H9 (cell line): ENCODE data around the gene SH3GL2. TPM values are rescaled to one million over a fixed set of nuclear protein-coding genes. Genes with fewer than 3 reads are reported as not detected.

Experiments used
- DNase-seq: peaks from one replicate; pipeline ENCODE4 v3.0.0-alpha.2; 2017
- H2AFZ ChIP-seq: one replicate; pipeline ENCODE4 v1.6.1; 2013; ENCODE audit warnings: mild to moderate bottlenecking, low read length, control low read depth, moderate library complexity
- H2AK5ac ChIP-seq: 2 replicates; pipeline ENCODE4 v1.6.1; 2013; ENCODE audit warnings: low read length, control low read depth, mixed read lengths; ENCODE audit not compliant: insufficient read length
- H2BK120ac ChIP-seq: one replicate; pipeline ENCODE4 v1.6.1; 2013; ENCODE audit warnings: low read depth, mild to moderate bottlenecking, low read length, control low read depth, inconsistent platforms; ENCODE audit not compliant: poor library complexity, severe bottlenecking
- H2BK12ac ChIP-seq: 2 replicates; pipeline ENCODE4 v1.6.1; 2013; ENCODE audit warnings: low read length, control low read depth, mixed read lengths, low read depth; ENCODE audit not compliant: insufficient read length
- H2BK15ac ChIP-seq: 2 replicates; pipeline ENCODE4 v1.6.1; 2013; ENCODE audit warnings: low read depth, low read length, control low read depth
- H2BK20ac ChIP-seq: one replicate; pipeline ENCODE4 v1.6.1; 2013; ENCODE audit warnings: low read depth, mild to moderate bottlenecking, low read length, control low read depth, inconsistent platforms; ENCODE audit not compliant: poor library complexity, severe bottlenecking
- H2BK5ac ChIP-seq: 2 replicates; pipeline ENCODE4 v1.6.1; 2013; ENCODE audit warnings: low read length, control low read depth, mixed read lengths; ENCODE audit not compliant: insufficient read length
- H3K14ac ChIP-seq: 2 replicates; pipeline ENCODE4 v1.6.1; 2013; ENCODE audit warnings: low read length, control low read depth; ENCODE audit not compliant: insufficient read depth
- H3K18ac ChIP-seq: 2 replicates; pipeline ENCODE4 v1.6.1; 2013; ENCODE audit warnings: low read depth, mild to moderate bottlenecking, mixed read lengths, low read length, control low read depth; ENCODE audit not compliant: insufficient read length
- H3K23ac ChIP-seq: 2 replicates; pipeline ENCODE4 v1.6.1; 2013; ENCODE audit warnings: low read length, control low read depth, mixed read lengths, low read depth; ENCODE audit not compliant: insufficient read length
- H3K23me2 ChIP-seq: 2 replicates; pipeline ENCODE4 v1.6.1; 2013; ENCODE audit warnings: low read depth, mild to moderate bottlenecking, mixed read lengths, low read length, control low read depth; ENCODE audit not compliant: insufficient read length, poor library complexity, severe bottlenecking
- H3K27ac ChIP-seq: 2 replicates; pipeline ENCODE4 v1.5.1; 2013; ENCODE audit warnings: low read length, control low read depth, mixed read lengths, low read depth; ENCODE audit not compliant: insufficient read length
- H3K27me3 ChIP-seq: 2 replicates; pipeline ENCODE4 v1.6.1; 2013; ENCODE audit warnings: low read length, control low read depth, inconsistent platforms; ENCODE audit not compliant: insufficient read depth
- H3K4ac ChIP-seq: 2 replicates; pipeline ENCODE4 v1.6.1; 2013; ENCODE audit warnings: low read depth, mild to moderate bottlenecking, control low read depth, inconsistent platforms, low read length, moderate library complexity
- H3K4me1 ChIP-seq: 2 replicates; pipeline ENCODE4 v1.6.1; 2013; ENCODE audit warnings: low read length, control low read depth, inconsistent platforms; ENCODE audit not compliant: insufficient read depth
- H3K4me2 ChIP-seq: 2 replicates; pipeline ENCODE4 v1.6.1; 2013; ENCODE audit warnings: low read length, control low read depth, mixed read lengths; ENCODE audit not compliant: insufficient read length, insufficient read depth
- H3K56ac ChIP-seq: 2 replicates; pipeline ENCODE4 v1.6.1; 2013; ENCODE audit warnings: low read depth, mild to moderate bottlenecking, mixed read lengths, low read length, control low read depth; ENCODE audit not compliant: insufficient read length
- H3K79me1 ChIP-seq: 2 replicates; pipeline ENCODE4 v1.6.1; 2013; ENCODE audit warnings: low read depth, mild to moderate bottlenecking, moderate library complexity, low read length, control low read depth, inconsistent platforms; ENCODE audit not compliant: insufficient read depth, poor library complexity, severe bottlenecking
- H3K79me2 ChIP-seq: 2 replicates; pipeline ENCODE4 v1.6.1; 2013; ENCODE audit warnings: low read length, control low read depth, inconsistent platforms; ENCODE audit not compliant: insufficient read depth
- H3K9ac ChIP-seq: 2 replicates; pipeline ENCODE4 v1.6.1; 2013; ENCODE audit warnings: low read length, control low read depth, mixed read lengths; ENCODE audit not compliant: insufficient read length; ENCODE audit errors: extremely low read depth
- H3K9me3 ChIP-seq: one replicate; pipeline ENCODE4 v1.6.1; 2013; ENCODE audit warnings: low read depth, low read length, inconsistent platforms; ENCODE audit not compliant: control insufficient read depth
- H3T11ph ChIP-seq: one replicate; pipeline ENCODE4 v1.6.1; 2013; ENCODE audit warnings: mild to moderate bottlenecking, low read length, control low read depth, inconsistent platforms
- H4K20me1 ChIP-seq: one replicate; pipeline ENCODE4 v1.6.1; 2013; ENCODE audit not compliant: control insufficient read depth, insufficient read length, insufficient read depth
- H4K5ac ChIP-seq: 2 replicates; pipeline ENCODE4 v1.6.1; 2013; ENCODE audit warnings: low read depth, mild to moderate bottlenecking, mixed read lengths, low read length, control low read depth; ENCODE audit not compliant: insufficient read length
- H4K8ac ChIP-seq: replicated peaks from 2 replicates; pipeline ENCODE4 v1.6.1; 2013; ENCODE audit warnings: low read length, control low read depth, mixed read lengths, low read depth; ENCODE audit not compliant: insufficient read length
- H4K91ac ChIP-seq: 2 replicates; pipeline ENCODE4 v1.6.1; 2013; ENCODE audit warnings: low read depth, mild to moderate bottlenecking, moderate library complexity, mixed read lengths, low read length, control low read depth; ENCODE audit not compliant: insufficient read length
- H3K27ac Mint-ChIP-seq, 3 experiments: 2 replicates in 2 of 3; 3 replicates in 1 of 3; pipeline ENCODE4 v1.8.0; 2020 to 2021; ENCODE audit warnings: mixed read lengths in 3 of 3, mild to moderate bottlenecking in 1 of 3, moderate library complexity in 1 of 3
- H3K27me3 Mint-ChIP-seq: 2 replicates; pipeline ENCODE4 v1.8.0; 2021; ENCODE audit warnings: low read depth, mild to moderate bottlenecking, moderate library complexity, mixed read lengths
- H3K36me3 Mint-ChIP-seq, 3 experiments: 2 replicates in 2 of 3; 3 replicates in 1 of 3; pipeline ENCODE4 v1.8.0; 2020 to 2021; ENCODE audit warnings: low read depth in 3 of 3, mixed read lengths in 3 of 3; ENCODE audit not compliant: insufficient read depth in 1 of 3
- H3K4me1 Mint-ChIP-seq, 2 experiments: 2 replicates each; pipeline ENCODE4 v1.8.0; 2020; ENCODE audit warnings: mixed read lengths in 2 of 2
- H3K4me3 Mint-ChIP-seq, 2 experiments: 2 replicates in 1 of 2; 3 replicates in 1 of 2; pipeline ENCODE4 v1.8.0; 2020 to 2021; ENCODE audit warnings: mild to moderate bottlenecking in 2 of 2, mixed read lengths in 2 of 2, moderate library complexity in 1 of 2
- H3K9me3 Mint-ChIP-seq, 2 experiments: 2 replicates in 1 of 2; 3 replicates in 1 of 2; pipeline ENCODE4 v1.8.0; 2020; ENCODE audit warnings: mild to moderate bottlenecking in 2 of 2, mixed read lengths in 2 of 2, moderate library complexity in 1 of 2
- WGBS: extraction: QIAGEN DNeasy Blood & Tissue Kit; methylation state at CpG from one replicate; pipeline ENCODE4 v1.1.7; 2013; ENCODE audit warnings: missing lambda C conversion rate, low lambda C conversion rate, mixed read lengths; ENCODE audit not compliant: insufficient read length; ENCODE audit errors: extremely low coverage; 5-methylcytosine and 5-hydroxymethylcytosine counted together
- total RNA-seq: library from RNA; stranded (reverse); gene quantifications from 2 replicates; pipeline ENCODE4 v1.2.1, GENCODE V29; 2021
- TF ChIP-seq, protein P1 (sequence below): fragments of 200-600 bp; sonication (generic); conservative IDR thresholded peaks from 3 replicates; pipeline ENCODE4 v1.8.0; 2021; ENCODE audit warnings: antibody characterized with exemption, mild to moderate bottlenecking

The SH3GL2 gene
- total RNA-seq, 1 experiment from 2014 or later: 6.5 TPM

DNA sequence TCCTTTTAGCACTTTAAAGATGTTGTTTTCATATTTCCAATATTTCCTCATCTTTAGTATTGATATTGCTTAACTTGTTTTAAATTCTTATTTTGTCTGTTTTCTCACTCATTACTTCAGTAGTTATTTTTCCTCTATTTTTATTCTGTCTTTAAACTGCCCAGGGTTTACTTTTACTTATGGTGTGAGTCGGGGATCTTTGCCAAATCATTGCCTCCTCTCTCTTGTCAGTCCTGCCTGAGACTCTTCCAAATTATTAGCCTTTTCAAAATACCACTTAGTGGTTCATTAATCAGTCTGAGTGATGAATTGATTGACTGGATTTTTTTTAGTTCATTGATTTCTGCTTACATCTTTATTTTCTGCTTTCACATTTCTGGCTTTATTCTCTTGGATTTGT is 72.9 kb downstream of the SH3GL2 start:
- Histone ChIP-seq H4K91ac (no peak overlapping the region), H3K9me3 (no peaks in the 10 kb centered on the region), H3K14ac (no peak overlapping the region), H2AFZ (no peak overlapping the region), H3K23me2 (no peaks in the 10 kb centered on the region), H2BK15ac (no peak overlapping the region), H2BK12ac (no peak overlapping the region), H4K20me1 (no peaks in the 10 kb centered on the region), H2BK120ac (no peak overlapping the region), H2AK5ac (no peak overlapping the region), H3K79me2 (no peaks in the 10 kb centered on the region), H4K5ac (no peak overlapping the region), H3K23ac (no peak overlapping the region), H3K4me2 (no peak overlapping the region), H3K27me3 (no peaks in the 10 kb centered on the region), H3T11ph (no peak overlapping the region), H2BK5ac (no peak overlapping the region), H3K27ac (no peak overlapping the region), H2BK20ac (no peak overlapping the region), H3K18ac (no peak overlapping the region), H3K79me1 (no peaks in the 10 kb centered on the region), H4K8ac (no peak overlapping the region), H3K9ac (no peak overlapping the region), H3K56ac (no peak overlapping the region), H3K4me1 (no peaks in the 10 kb centered on the region), H3K4ac (no peak overlapping the region)
- TF ChIP-seq, protein P1, sequence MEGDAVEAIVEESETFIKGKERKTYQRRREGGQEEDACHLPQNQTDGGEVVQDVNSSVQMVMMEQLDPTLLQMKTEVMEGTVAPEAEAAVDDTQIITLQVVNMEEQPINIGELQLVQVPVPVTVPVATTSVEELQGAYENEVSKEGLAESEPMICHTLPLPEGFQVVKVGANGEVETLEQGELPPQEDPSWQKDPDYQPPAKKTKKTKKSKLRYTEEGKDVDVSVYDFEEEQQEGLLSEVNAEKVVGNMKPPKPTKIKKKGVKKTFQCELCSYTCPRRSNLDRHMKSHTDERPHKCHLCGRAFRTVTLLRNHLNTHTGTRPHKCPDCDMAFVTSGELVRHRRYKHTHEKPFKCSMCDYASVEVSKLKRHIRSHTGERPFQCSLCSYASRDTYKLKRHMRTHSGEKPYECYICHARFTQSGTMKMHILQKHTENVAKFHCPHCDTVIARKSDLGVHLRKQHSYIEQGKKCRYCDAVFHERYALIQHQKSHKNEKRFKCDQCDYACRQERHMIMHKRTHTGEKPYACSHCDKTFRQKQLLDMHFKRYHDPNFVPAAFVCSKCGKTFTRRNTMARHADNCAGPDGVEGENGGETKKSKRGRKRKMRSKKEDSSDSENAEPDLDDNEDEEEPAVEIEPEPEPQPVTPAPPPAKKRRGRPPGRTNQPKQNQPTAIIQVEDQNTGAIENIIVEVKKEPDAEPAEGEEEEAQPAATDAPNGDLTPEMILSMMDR: no peak
- Mint-ChIP-seq H3K4me3 (no peak overlapping the region), H3K27ac (no peak overlapping the region), H3K27me3 (no peaks in the 10 kb centered on the region), H3K9me3 (no peaks in the 10 kb centered on the region), H3K4me1 (peaks cover 2 to 3% of the 10 kb centered on the region in 2 experiments; a peak in 1 of 4 replicates), H3K36me3 (no peaks in the 10 kb centered on the region)
- no peak for DNase-seq
- WGBS: no CpG with 5 or more reads among the region's 1 CpG
